Smooth muscle cell (in vitro differentiated cells): ENCODE data around the gene CFAP91. TPM values are rescaled to one million over a fixed set of nuclear protein-coding genes. Genes with fewer than 3 reads are reported as not detected.

Experiments used
- DNase-seq: peaks from one replicate; lab custom pipeline; 2025; ENCODE audit not compliant: unreplicated experiment; lab: John Stamatoyannopoulos, UW
- H2AFZ ChIP-seq: fragments of 200-600 bp; sonication (generic); 2 replicates; pipeline ENCODE4 v1.6.0; 2016; ENCODE audit warnings: antibody characterized with exemption, low read depth, mild to moderate bottlenecking
- H3F3A ChIP-seq: fragments of 200-600 bp; sonication (generic); 2 replicates; pipeline ENCODE4 v1.6.0; 2017; ENCODE audit warnings: antibody characterized with exemption, low read depth
- H3K27ac ChIP-seq: fragments of 200-600 bp; sonication (generic); 2 replicates; pipeline ENCODE4 v1.5.1; 2016; ENCODE audit warnings: low read depth, mild to moderate bottlenecking
- H3K27me3 ChIP-seq: fragments of 200-600 bp; sonication (generic); 2 replicates; pipeline ENCODE4 v1.6.1; 2016; ENCODE audit warnings: low read depth, mild to moderate bottlenecking
- H3K36me3 ChIP-seq: fragments of 200-600 bp; sonication (generic); 2 replicates; pipeline ENCODE4 v1.5.1; 2016; ENCODE audit warnings: low read depth
- H3K4me1 ChIP-seq: fragments of 200-600 bp; sonication (generic); 2 replicates; pipeline ENCODE4 v1.5.1; 2016; ENCODE audit warnings: low read depth
- H3K4me2 ChIP-seq: fragments of 200-600 bp; sonication (generic); 2 replicates; pipeline ENCODE4 v1.6.0; 2016; ENCODE audit warnings: mild to moderate bottlenecking
- H3K4me3 ChIP-seq: fragments of 200-600 bp; sonication (generic); 2 replicates; pipeline ENCODE4 v1.5.1; 2016; ENCODE audit warnings: mild to moderate bottlenecking
- H3K79me2 ChIP-seq: fragments of 200-600 bp; sonication (generic); 2 replicates; pipeline ENCODE4 v1.6.0; 2016; ENCODE audit warnings: low read depth, mild to moderate bottlenecking
- H3K9ac ChIP-seq: fragments of 200-600 bp; sonication (generic); 2 replicates; pipeline ENCODE4 v1.6.0; 2016; ENCODE audit warnings: low read depth
- H3K9me3 ChIP-seq: fragments of 200-600 bp; sonication (generic); replicated peaks from 2 replicates; pipeline ENCODE4 v1.5.1; 2016; ENCODE audit warnings: low read depth
- H4K20me1 ChIP-seq: fragments of 200-600 bp; sonication (generic); 2 replicates; pipeline ENCODE4 v1.6.0; 2016; ENCODE audit warnings: low read depth
- WGBS: methylation state at CpG from one replicate; pipeline ENCODE4 v1.1.7; 2016; ENCODE audit warnings: low lambda C conversion rate; 5-methylcytosine and 5-hydroxymethylcytosine counted together
- polyA plus RNA-seq: library from polyadenylated mRNA; unstranded; fragments of >200 nt; fragmentation: Nextera tagmentation; extraction: Ambion mirVana; gene quantifications from 2 replicates; pipeline ENCODE4 v1.2.1, GENCODE V29; 2016
- total RNA-seq: library from RNA; depleted of rRNA; stranded (reverse); fragments of >200 nt; gene quantifications from 2 replicates; pipeline ENCODE4 v1.2.3, GENCODE V29; 2014
- TF ChIP-seq, protein P1 (sequence below): fragments of 200-600 bp; sonication (generic); IDR thresholded peaks from 2 replicates; pipeline ENCODE4 v1.5.1; 2017; ENCODE audit warnings: borderline replicate concordance, mild to moderate bottlenecking, antibody characterized with exemption; ENCODE audit not compliant: insufficient read depth, poor library complexity, severe bottlenecking

Gene CFAP91
- total and polyA plus RNA-seq, 2 experiments from 2014 or later: 0.40 TPM; not detected in 1

DNA sequence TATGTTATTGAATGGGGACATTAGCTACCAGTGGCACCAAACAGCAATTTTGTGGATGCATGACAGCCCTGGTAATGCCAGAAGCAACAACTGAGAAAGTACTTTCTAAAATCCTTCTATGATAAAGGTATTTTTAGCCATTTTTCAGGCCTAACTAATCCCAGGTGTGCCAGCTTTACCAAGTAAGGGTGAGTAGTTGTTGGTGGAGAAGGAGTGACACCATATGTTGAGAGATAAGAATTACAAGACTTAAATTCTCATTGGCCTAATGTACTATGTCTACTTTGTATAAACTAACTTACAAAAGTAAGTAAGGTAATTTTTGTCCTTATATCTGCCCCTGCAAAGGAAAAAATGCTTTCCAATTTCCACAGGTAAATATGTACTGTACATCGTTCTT is 21.5 kb upstream of the CFAP91 start:
- Histone ChIP-seq H3K4me1 (peaks cover 5% of the 10 kb centered on the region), H3K79me2 (peaks cover 4% of the 10 kb centered on the region), H2AFZ (no peak overlapping the region), H3K27me3 (no peaks in the 10 kb centered on the region), H3K4me2 (no peak overlapping the region), H3K9ac (no peak overlapping the region), H3K27ac (no peak overlapping the region), H3K4me3 (no peak overlapping the region), H3F3A (no peaks in the 10 kb centered on the region), H4K20me1 (no peaks in the 10 kb centered on the region), H3K36me3 (no peaks in the 10 kb centered on the region), H3K9me3 (no peaks in the 10 kb centered on the region)
- 58% methylated on average over 1 of the region's 1 CpG for WGBS
- TF ChIP-seq, protein P1, sequence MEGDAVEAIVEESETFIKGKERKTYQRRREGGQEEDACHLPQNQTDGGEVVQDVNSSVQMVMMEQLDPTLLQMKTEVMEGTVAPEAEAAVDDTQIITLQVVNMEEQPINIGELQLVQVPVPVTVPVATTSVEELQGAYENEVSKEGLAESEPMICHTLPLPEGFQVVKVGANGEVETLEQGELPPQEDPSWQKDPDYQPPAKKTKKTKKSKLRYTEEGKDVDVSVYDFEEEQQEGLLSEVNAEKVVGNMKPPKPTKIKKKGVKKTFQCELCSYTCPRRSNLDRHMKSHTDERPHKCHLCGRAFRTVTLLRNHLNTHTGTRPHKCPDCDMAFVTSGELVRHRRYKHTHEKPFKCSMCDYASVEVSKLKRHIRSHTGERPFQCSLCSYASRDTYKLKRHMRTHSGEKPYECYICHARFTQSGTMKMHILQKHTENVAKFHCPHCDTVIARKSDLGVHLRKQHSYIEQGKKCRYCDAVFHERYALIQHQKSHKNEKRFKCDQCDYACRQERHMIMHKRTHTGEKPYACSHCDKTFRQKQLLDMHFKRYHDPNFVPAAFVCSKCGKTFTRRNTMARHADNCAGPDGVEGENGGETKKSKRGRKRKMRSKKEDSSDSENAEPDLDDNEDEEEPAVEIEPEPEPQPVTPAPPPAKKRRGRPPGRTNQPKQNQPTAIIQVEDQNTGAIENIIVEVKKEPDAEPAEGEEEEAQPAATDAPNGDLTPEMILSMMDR: peak; percentile 54
- no peak for DNase-seq

DNA sequence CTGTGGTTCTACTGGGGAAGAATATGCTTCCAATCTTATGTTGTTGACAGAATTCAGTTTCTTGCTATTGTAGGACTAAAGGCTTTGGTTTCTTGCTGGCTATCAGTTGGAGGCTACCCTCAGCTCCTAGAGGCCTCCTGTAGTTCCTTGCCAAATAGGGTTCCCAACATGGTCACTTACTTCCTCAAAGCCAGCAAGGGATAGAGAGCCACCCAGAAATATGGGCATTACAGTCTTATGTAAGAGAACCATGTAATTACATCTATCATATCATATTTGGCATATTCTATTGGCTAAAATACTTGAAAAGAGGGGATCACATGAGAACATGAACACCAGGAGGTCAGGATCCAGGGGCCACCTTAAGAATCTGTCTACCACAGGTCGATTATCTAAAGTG is 19.4 kb upstream of the CFAP91 start:
- no peak for DNase-seq
- H3K79me2 ChIP-seq: no peaks in the 10 kb centered on the region
- H3K9me3 ChIP-seq: no peaks in the 10 kb centered on the region
- no peaks in the 10 kb centered on the region for H3K27me3 ChIP-seq
- H3F3A ChIP-seq: no peaks in the 10 kb centered on the region
- WGBS: 70% methylated on average over 1 of the region's 1 CpG
- H3K36me3 ChIP-seq: no peaks in the 10 kb centered on the region
- no peak overlapping the region for H3K4me3 ChIP-seq
- H3K4me2 ChIP-seq: no peak overlapping the region
- no peaks in the 10 kb centered on the region for H4K20me1 ChIP-seq
- no peak overlapping the region for H3K9ac ChIP-seq
- no peaks in the 10 kb centered on the region for H3K4me1 ChIP-seq
- no peak overlapping the region for H3K27ac ChIP-seq
- TF ChIP-seq, protein P1: no peak
- no peak overlapping the region for H2AFZ ChIP-seq

DNA sequence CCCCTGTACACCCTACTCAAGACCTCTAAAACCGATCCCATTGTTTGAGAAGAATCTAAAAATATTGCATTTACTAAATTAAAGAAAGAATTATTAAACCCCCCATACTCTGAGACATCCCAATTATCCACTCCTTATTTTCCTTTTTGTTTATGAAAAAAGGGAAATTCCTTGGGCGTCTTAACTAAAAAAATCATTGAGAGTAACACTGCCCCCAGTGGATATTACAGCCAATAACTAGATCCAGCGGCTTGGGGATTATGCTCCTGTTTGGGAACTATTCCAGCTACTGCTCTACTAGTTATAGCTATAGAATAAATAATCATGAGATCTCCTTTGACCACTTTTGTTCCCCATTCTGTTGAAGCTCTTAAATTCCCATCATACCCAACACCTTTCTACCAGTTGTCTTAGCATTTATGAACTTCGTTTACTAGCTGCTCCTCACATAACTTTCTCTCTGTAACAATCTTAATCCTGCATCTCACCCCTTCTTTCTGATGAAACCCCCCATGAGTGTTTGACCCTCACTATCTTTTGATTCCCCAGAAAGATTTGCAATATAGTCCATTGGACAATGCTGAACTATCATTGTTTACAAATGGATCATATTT is 12.7 kb upstream of the CFAP91 start:
- Histone ChIP-seq H3K79me2 (no peaks in the 10 kb centered on the region), H3K27ac (no peak overlapping the region), H2AFZ (no peak overlapping the region), H3K4me1 (no peaks in the 10 kb centered on the region), H3K9ac (no peak overlapping the region), H3K27me3 (no peaks in the 10 kb centered on the region), H3K4me3 (no peak overlapping the region), H3K4me2 (no peak overlapping the region), H3K36me3 (no peaks in the 10 kb centered on the region), H3K9me3 (no peaks in the 10 kb centered on the region), H3F3A (no peaks in the 10 kb centered on the region), H4K20me1 (no peaks in the 10 kb centered on the region)
- 48% methylated on average over 4 of the region's 4 CpGs for WGBS
- TF ChIP-seq, protein P1: peak; percentile 45
- no peak for DNase-seq

DNA sequence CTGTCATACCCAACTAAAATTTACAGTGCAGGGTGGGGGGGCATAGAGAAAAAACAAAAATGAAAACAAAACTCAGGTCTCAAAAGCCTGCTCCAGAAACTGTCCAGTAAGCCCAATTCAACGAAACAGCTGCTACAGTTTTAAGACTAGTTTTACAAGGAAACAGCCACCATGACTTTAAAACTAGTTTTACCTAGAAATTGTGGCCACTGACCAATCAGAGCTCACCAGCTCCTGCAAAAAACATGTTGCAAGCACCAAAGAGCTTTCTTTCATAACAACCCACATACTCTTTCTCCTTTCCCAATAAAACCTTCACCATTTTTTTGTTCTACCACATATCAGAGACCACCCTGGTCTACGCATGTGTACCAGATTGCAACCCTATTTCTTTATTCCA is 7.3 kb upstream of the CFAP91 start:
- no peak overlapping the region for H2AFZ ChIP-seq
- no peak overlapping the region for H3K27ac ChIP-seq
- no peaks in the 10 kb centered on the region for H3F3A ChIP-seq
- no peak for DNase-seq
- no peaks in the 10 kb centered on the region for H4K20me1 ChIP-seq
- no peaks in the 10 kb centered on the region for H3K36me3 ChIP-seq
- H3K9ac ChIP-seq: no peak overlapping the region
- no peaks in the 10 kb centered on the region for H3K27me3 ChIP-seq
- 91% methylated on average over 2 of the region's 2 CpGs for WGBS
- H3K4me1 ChIP-seq: no peaks in the 10 kb centered on the region
- TF ChIP-seq, protein P1: no peak
- H3K4me3 ChIP-seq: no peak overlapping the region
- no peaks in the 10 kb centered on the region for H3K9me3 ChIP-seq
- H3K4me2 ChIP-seq: no peak overlapping the region
- H3K79me2 ChIP-seq: no peaks in the 10 kb centered on the region
